HuH-7.5 (cell line): ENCODE results near the gene OR51D1.

Source experiments
- DNase-seq: peaks from one replicate; pipeline ENCODE4 v3.0.0; 2011; ENCODE audit warnings: low spot score

The OR51D1 gene, protein sequence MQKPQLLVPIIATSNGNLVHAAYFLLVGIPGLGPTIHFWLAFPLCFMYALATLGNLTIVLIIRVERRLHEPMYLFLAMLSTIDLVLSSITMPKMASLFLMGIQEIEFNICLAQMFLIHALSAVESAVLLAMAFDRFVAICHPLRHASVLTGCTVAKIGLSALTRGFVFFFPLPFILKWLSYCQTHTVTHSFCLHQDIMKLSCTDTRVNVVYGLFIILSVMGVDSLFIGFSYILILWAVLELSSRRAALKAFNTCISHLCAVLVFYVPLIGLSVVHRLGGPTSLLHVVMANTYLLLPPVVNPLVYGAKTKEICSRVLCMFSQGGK

DNA sequence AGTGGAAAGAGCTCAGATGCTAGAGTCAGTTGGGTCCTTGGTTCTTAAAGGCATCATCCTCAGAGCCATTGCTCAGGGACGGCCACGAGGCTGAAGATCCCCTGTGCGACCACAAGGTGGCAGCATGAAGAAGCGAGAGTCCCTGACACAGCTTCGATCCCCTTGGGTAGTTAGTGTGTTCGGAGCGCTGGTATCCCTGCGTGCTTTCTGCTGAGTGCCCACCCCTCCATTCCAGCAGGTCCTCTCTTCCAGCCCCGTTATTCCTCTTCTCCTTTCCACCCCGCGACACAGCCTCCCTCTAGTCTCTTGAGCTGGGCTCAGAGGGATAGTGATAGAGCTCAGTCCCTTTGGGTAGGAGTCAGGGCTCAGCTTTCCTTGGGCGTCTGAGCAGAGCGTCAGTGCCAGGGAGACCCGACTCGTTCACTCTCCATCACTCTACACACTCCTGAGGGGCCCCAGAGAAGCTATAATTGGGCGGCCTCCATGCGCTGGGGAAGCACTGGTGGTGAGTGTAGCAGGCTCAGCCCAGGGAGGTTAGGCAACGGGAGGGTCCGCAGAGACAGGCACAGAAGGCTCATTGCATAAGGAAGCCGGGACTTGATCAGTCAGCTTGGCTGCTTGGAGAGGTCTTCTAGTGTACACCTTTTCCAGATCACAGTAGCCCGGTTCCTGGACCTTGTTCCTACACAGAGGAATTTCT lies at the start of gene OR51D1:
Gene OR51D1, plus strand, starts transcription at position 516 of the 700 bp plus-strand sequence. CDS start 2,314 bp downstream, outside the sequence.
- peak; percentile 26 for DNase-seq

DNA sequence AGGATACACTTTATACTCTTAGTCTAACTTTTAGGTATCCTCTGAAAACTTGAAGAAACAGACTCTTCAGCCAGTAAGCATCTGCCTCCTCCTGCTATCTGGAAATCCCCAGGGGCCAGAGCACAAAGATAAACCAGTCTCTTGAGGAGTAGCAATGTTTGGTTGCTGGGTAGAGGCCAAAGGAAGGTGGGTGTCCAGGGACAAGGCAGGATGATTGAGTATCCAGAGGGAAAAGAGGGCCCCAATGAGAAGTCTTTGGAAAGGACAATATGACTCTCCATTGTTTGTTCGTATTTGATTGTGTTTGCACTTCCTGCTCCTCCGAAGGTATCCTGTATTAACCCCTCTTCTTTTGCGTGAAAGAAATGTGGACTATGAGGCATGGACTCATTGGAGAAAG lies 48.3 kb upstream of the OR51D1 start:
- DNase-seq: no peak

DNA sequence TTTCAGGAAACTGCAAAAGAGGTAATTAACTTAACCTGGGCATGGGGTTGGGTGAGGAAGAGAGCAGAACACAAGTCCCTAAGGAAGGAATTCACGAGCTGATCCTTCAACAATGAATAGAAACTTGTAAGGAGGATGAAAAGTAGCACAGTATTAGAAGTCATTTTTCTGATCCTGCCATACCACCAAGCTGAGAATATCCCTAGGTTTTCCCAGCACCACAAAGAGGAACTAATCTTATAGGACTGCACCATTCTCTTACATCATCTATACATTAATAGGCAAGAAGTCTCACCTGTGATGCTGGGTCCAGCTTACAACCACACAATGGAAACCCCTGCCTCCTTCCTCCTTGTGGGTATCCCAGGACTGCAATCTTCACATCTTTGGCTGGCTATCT lies 43.5 kb upstream of the OR51D1 start, which contains the start of gene OR52I1:
Gene OR52I1, plus strand, starts transcription at position 301 of the 400 bp plus-strand sequence. Its CDS starts 0 bp downstream, at position 301.
- DNase-seq: no peak

DNA sequence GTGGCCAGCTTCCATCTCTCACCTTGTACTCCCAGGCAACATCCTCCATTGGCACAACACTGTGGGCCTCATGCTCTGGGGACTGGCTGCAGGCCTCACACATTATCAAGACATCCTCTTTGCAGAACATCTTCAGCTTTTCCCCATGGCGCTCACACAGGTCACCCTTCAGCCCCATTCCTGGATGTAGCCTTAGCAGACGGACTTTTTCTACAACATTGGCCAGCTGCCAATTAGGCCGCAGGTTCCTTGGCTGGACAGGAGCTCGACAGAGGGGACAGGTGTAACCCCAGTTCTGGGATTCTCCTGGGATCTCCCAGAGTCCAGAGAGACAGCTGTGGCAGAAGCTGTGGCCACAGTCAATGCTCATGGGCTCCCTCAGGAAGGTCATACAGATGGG lies 32.2 kb upstream of the OR51D1 start:
- DNase-seq: no peak

DNA sequence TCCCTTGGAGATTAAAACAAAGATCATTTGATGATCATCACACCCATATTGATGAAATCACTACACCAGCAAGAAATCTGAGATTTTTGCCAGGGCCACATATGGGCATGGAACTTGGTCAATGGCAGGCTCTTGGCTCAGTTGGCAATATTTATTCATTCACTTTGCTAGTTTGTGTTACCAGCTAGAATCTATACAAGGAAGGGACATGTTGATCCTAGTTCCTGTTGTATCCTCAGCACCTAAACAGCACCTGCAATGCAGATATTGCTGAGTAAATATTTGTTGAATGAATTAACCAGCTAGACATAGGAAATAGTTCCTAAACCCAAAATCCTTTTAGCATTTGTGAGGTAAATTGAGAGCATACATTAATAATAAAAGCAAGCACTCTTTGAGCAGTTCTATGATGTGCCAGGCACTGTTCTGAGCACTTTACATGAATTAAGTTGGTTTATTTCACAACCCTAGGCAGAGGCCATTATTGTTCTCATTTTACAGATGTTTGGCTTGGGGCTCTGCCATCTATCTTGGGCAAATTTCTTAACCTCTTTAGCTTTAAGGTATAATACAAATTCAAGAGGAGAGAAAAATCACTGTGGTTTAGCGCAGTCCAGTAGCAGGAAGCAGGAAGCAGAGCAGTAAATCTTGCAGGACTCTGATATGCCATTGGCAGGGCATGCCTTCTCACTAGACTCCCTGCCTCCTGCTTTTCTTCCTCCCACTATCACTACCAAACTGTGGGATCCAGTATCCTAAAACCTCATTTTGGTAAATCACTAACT lies 30.9 kb upstream of the OR51D1 start:
- no peak for DNase-seq

DNA sequence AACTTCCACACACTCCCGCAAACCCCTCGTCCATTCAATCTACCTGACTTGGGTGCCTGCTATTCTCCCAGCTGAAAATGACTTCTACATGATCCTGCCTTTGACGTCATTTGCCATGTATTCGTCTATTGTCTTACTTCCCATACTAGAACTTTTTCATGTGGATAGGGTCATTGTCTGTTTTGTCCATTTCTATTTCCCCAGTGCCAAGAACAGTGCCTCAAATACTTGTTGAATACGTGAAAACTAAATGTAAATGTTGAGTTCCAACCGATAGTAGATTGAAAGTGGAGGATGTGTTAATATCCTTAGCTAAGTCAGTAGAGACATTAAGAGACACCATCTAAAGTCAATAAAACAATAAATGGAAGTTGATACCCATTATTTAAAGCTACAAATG lies 30.2 kb upstream of the OR51D1 start:
- DNase-seq: no peak

DNA sequence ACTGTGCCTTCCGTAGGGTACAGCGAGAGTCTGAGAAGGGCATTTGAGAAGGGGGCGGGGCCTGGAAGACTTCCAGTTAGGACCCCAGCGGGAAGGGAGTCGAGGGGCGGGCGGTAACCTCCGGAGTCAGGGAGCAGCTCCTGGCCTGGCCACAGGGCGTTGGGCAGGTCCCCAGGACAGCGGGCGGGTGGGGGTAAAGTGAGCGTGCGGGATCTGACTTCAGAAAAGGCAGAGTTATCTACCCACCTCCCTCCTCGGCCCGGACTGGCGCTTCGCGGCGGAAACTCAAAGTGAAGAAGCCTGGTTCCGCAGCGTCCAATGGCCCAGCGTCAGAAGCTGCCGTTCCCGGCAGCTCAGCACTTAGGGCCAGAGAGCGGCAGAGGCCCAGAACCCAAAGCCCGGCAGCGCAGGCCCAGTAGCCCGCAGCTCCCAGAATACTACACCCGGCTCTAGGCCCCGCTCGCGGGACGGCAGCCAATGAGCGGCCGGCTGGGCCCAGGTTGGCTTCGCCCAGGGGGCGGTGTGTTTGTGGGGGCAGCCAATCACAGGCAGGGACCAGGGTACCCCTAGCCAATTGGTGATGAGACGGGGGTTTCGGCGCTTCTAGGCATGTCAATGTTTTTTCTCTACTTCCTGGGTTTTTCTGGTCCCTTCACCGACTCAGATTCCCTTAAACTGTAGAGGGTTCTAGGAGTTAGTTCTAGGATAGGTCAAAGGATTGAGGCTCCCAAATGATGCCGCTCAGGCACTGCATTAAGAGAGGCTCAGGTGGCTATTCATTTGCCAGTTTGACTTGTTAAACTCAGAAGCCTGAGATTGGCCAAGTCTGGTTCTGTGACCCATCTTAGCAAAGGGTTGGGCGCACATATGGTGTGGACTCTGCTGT lies 29.3 kb upstream of the OR51D1 start, which contains the start of gene TRIM68:
Gene TRIM68, minus strand, starts transcription at position 451 of the 886 bp plus-strand sequence. CDS start 2,727 bp downstream, outside the sequence.
- DNase-seq: peak; percentile 79

DNA sequence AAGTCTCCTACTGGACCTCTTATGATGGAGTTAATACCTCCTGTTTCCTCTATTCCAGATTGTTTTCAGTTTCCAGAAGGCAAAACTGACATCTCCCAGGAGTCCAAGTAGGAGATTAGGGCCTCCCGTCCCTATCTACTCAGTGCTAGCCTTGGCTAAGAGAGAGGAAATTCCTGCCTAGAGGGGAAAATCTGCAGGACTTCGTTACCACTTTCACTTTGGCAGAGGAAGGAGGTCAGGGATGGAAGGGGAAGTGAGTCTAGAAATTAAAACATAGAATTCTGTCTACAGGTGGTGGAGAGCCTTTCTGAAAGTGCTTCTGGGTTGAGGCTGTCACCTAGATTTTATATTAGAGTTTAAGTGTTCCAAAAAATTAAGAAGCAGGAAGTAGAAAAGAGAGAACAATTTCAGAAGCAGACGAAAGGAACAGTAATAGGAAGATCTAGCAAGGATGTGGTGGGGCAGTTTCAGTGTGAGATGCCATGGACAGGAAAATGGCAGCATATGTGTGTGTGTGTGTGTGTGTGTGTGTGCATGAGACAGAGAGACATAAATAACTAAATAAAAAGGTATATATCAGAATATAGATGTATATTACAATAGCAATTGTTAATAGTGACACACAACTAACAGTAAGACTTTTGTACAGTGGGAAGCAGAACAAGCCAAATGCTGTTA lies 26.9 kb upstream of the OR51D1 start:
- DNase-seq: no peak

DNA sequence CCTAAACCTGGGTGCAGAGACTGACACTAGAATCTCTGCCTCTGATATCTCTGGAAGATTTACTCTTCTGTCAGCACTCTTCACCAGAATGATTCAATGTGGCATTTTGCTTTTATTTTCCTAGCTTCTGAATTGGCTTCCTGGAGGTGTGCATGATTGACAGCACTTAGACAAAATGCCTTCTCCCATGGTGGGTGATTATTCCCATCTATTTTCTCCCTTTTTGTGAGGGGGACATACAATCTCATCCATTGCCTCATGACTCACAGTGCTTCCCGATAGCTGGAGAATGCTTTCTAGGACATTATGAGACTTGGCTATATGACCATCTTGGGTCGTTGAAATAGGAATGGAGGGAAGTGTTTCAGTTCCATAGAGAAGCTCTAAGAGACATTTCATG lies 25.3 kb upstream of the OR51D1 start:
- DNase-seq: no peak

DNA sequence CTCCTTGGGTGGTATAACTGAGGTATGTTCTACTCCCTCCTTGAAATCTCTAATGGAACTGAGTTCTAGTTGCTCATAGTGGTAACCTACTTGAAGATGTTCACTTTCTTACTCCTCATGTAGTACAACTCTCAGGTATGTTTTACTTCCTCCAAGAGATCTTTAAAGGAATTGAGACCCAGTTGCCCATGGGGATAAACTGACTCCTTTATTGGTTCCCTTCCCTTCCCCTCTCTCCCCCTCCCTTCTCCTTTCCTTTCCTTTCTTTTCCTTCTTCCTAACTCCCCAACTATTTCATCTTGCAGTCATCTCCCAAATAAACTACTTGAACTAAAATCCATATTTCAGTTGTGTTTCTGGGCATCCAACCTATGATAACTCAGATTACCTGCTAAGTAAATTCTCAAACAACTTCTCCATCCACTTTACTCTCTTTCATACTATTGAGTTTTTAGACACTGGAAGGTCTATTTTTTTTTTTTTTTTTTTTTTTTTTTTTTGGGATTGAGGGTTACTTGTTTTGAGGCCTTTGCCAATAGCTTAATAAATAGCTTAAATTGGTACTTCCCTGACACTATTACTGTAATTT lies 21.3 kb upstream of the OR51D1 start:
- DNase-seq: no peak

DNA sequence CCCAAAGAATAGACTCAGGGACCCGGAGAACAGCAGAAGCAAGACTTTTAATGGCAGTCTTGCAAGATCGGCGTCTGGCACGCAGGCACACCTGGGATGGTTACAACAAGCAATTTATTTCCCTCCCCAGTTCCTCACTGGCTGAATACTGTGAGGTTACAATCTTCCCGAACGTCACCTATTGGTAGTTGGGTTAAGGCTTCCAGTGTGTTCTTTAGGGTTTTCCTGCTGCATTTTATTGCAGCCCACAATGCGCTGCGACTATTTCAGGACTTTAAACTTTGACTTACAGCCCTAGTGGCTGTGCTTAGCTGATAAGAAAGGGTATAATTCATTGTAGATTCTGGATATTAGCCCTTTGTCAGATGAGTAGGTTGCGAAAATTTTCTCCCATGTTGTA lies 17.8 kb upstream of the OR51D1 start:
- DNase-seq: no peak

DNA sequence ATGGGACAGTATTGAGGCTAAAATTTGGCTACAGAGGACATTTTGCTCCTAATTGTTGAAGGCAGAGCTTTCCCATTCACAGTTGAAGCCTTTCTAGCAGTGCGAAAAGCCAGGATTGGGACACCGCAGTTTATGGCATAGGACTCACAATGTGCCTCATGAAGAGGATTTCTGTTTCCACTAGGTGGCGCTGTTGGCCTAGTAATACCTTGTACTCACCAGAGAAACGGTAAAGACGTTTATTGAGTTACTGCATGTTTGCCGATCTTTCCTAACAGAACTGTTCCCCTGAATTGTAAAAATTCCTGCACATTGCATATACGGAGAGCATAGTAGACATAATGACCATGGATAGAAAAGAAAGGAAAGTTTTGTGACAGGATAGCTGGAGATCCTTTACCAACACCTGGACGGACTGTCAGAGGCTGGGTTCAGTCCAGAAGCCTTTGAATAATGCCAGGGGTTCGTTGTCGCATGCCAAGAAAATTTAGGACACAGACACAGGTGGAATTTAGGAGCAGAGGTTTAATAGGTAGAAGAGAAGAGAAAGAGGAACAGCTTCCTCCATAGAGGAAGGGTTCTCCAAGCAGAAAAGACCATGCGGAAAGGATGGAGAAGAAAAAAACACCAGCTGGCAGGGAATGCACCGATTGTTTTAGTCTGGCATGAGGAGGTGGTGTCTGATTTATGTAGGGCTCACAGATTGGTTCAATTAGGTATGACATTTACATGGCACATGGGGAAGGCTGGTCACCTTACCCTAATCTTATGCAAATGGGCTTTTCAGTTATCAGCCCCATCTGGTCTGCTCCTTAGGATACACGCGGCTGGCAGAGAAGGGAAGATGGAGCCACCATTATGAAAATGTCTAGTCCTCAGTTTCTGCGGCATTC lies 10.8 kb upstream of the OR51D1 start:
- no peak for DNase-seq

DNA sequence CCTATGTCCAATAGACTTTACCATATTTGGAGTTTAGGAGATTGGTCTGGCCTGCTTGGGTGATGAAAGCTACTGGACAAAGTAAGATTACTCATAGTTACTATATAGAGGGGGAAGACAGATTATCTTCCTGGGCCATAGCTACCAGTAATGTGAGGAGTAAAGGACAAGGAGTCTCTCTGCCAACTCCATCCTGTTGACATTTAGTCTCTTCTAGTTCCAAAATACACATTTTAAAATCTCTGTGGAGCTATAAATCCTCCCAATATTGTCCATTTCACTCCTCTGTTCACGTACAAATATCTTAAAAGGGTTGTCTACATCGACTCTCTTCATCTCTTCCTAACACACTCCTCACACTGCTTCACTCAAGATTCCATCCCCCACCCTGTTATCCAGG lies 1.1 kb upstream of the OR51D1 start:
- no peak for DNase-seq

DNA sequence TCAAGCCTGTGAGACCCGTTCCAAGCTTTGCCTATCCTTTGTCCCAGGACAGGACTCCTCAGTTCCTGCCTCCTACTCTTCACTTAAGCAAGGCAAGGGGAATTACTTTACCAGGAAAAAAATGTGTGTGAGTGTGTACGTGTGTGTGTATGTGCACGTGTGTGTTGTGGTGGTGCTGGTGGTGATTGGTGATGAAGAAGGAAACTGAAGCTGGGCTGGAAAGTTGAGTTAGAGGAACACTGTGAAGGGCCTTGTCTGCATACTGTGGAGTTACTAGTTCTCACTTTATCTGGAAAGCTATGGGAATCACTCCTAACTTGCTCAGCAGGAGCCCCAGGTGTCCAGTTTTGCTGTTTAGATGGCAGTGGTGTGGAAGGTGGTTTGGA lies 378 bp downstream of the OR51D1 start:
- no peak for DNase-seq

DNA sequence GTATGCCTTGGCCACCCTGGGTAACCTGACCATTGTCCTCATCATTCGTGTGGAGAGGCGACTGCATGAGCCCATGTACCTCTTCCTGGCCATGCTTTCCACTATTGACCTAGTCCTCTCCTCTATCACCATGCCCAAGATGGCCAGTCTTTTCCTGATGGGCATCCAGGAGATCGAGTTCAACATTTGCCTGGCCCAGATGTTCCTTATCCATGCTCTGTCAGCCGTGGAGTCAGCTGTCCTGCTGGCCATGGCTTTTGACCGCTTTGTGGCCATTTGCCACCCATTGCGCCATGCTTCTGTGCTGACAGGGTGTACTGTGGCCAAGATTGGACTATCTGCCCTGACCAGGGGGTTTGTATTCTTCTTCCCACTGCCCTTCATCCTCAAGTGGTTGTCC lies 2.7 kb downstream of the OR51D1 start:
- no peak for DNase-seq

DNA sequence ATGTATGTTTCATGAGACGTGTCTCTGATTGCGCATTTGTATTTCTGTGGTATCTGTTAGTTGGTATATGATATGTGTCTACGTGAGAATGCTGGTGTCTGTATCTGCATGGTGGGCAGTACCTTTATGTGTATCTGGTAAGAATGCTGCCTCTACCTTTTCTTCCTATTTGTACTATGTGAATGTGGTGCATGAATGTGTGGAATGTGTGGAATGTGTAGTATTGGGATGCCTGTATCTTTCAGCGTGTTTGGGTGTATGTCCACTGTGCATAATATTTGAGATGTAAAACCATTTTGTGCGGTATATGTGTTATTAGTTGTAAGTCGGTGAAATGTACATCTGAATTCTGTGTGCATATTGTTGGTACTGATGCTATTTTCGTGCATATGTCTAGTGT lies 4.2 kb downstream of the OR51D1 start:
- DNase-seq: no peak

DNA sequence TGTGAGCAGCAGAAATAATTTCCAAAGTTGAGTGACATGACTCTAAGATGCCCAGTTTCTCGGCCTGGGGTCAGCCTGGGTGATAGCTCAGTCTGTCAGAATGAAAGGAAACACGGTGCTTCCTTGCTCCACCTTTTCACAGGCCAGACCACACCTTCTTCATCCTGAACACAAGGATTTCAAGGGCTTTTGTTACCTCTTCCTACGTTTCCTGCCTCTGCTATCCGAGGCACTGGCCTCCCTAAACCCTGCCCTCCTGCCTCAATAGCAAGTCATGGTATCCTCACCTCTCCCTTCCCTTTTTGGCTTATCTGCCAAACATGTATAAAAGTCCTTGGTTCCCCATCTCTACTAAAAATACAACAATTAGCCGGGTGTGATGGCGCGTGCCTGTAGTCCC lies 4.8 kb downstream of the OR51D1 start:
- DNase-seq: no peak

DNA sequence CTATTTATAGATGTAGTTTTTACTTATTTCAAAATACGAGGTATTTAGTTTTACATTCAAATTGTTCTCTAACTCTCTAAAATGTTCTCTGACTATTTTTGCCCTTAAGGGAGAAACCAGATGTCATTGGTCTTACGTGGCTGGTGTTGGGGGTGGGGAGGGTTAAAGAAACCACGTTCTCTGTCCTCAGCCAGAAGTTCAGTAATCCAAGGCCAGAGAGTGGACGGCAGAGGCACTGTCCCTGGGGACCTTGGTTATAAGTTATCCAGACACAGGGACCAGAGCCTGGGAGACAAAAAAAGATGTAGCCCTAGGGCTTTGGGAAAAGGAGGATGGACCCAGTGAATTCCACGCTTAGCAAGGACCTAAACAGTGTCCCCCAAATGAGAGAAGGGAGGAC lies 5.8 kb downstream of the OR51D1 start:
- no peak for DNase-seq

DNA sequence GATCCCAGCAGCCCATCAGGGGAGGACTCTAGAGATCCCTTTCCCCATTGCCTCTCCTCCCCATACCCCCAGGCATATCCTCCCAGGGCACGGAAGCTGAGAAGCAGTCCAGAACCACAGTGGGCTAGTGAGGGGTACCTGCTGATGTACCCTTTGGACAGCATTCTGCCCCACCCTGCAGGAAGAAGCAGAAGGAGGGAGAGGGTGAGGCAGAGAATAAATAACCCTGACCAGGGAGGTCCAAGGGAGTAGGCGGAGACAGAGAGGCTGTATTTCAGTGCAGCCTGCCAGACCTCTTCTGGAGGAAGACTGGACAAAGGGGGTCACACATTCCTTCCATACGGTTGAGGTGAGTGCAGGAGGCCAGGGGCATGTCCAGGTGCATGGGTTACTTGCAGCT lies 6.4 kb downstream of the OR51D1 start, which contains the start of gene OR51E1:
Gene OR51E1, plus strand, starts transcription at position 301 of the 400 bp plus-strand sequence. CDS start 8,545 bp downstream, outside the sequence.
- DNase-seq: no peak
